ENCODE results near the gene WDR37.

DNA sequence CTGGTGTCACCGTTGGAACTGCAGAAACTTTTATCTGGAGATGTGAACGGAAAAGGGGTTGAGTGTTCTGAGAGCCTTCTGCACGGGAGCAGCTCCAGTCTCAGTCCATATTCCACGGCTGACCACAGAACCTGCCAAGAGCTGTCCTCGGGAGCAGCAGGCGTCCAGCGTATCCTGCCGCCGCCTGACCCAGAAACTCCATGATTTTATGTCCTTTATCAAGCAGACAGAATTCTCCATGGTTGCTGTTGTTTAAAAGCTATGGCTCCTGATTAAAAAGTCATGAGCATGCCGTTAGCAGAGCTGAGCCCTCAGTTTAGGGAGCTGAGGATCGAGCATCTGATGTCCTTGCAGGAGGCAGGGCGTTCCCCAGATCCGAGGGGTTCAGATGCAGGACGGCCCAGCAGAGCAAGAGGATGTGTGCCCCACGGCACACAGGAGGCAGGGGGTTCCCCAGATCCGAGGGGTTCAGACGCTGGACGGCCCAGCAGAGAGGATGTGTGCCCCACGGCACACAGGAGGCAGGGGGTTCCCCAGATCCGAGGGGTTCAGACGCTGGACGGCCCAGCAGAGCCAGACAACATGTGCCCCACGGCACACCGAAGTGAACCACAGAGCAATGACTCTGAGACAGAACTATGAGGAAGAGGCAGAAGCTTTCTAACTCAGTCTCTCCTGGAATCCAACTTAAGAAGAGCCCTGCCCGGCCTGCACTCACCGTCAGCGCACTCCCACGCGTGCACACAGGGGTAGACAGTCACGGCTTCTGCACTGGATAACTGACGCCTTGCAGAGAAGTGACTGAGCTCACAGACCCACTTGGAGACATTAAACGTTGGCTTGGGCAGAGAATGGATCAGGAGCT, 96.4 kb downstream of the WDR37 start:
- TF ChIP-seq SUZ12 (IDR thresholded peaks at IDR 0.05; ENCODE audit: extremely low read depth, insufficient read depth, insufficient read length) = no peak
- TF ChIP-seq ZNF274 (IDR thresholded peaks at IDR 0.05; ENCODE audit: low read depth, low read length) = no peak
- no peak for TF ChIP-seq YY1 (IDR thresholded peaks at IDR 0.05; ENCODE audit: insufficient read depth, insufficient read length)

All from NT2/D1 (cell line).